Activated CD8-positive, alpha-beta memory T cell treated with anti-CD3 and anti-CD28 coated beads for 36 hours (primary cell): ENCODE measurements around the gene PEPD. TPM values are rescaled to one million over a fixed set of nuclear protein-coding genes. Genes with fewer than 3 reads are reported as not detected.
"Not testable (repeated sequence)": the region's sequence is repeated elsewhere in the genome, so short reads cannot be mapped to it uniquely, and the experiment has no call there.

Experiments
- CTCF ChIA-PET: fragments of 350-600 bp; sonication (Branson Sonifier 250); formaldehyde crosslinking; loops from one replicate; lab custom pipeline; 2021; ENCODE audit warnings: antibody characterized with exemption; lab: Charles Lee
- POLR2A ChIA-PET: fragments of 350-600 bp; sonication (Branson Sonifier 250); formaldehyde crosslinking; loops from one replicate; lab custom pipeline; 2021; ENCODE audit warnings: antibody characterized with exemption; lab: Charles Lee
- total RNA-seq, 2 experiments: library from RNA; stranded (reverse); gene quantifications; one replicate each; pipeline ENCODE4 v1.2.3, GENCODE V29; 2021

The PEPD gene
- total RNA-seq, 2 experiments from 2014 or later, result 42.2 to 46.2 TPM

DNA sequence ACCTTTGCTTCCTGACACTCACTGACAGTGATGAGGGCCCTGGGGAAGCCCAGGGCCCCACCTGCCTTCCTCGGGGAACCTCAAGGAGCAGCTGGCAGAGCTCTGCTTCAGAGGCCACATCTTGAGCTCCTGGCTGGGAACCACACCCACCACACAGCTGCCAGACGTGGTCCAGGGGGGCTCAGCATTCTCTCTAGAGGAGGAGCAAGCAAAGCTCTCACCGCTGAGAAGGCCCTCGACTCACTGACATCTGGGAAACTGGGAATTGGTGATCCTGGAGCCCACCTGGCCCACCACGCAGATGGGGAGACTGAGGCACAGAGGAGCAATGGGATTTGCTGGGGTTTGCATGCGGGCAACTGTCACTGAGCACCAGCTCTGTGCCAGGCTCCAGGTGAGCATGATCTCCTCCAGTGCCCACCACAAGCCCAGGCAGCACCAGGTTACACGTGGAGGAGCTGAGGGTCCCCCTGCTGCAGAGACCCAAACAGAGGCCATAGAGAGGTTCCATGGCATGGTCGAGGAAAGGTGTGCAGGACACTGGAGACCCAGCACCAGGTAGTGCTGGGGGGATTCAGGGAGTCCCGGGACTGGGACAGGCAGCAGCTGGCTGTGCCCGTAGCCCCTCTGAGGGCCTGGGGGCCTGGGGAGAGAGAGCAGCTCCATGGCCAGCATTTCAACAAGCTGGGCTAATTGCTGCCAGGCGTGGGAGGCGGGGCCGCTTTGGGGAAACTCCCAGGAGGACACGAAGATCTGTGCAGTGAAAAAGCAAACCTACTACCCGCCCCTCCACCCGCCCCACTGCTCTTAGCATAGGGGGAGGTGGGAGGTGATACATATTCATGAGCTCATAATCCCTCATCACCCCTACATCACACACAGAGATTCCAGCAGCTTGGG is 33.4 kb downstream of the PEPD start:
- ChIA-PET CTCF (no interaction called here), POLR2A (no interaction called here)

GRCh38 chr19:33486936-33487811 is 34.4 kb downstream of the PEPD start:
- ChIA-PET POLR2A (no interaction called here), CTCF (interaction anchor here (0.6 kb wide), 1 partner anchor 21 kb away, joined by 3 read pairs; no protein-coding TSS in a partner anchor)

GRCh38 chr19:33486407-33486806 is 35.2 kb downstream of the PEPD start:
- CTCF ChIA-PET, result interaction anchor here (0.6 kb wide), 1 partner anchor 21 kb away, joined by 3 read pairs; no protein-coding TSS in a partner anchor
- POLR2A ChIA-PET, result no interaction called here

GRCh38 chr19:33484226-33484774 is 37.3 kb downstream of the PEPD start:
- CTCF ChIA-PET, result no interaction called here
- POLR2A ChIA-PET, result no interaction called here

DNA sequence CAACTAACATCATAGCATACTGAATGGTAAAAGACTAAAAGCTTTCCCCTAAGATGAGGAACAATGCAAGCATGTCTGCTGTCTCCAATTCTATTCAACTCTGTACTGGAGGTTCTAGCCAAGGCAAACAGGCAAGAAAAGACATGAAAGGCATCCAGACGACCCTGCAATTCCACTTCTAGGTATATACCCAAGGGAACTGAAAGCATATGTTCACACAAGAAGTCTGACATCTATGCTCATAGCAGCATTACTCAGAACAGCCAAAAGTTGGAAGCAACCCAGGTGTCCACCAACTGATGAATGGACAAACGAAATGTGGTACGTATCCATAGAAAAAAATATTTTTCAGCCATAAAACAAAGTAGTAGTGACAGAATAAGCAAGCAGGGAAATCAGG is 39.1 kb downstream of the PEPD start:
- ChIA-PET POLR2A (no interaction called here), CTCF (no interaction called here)

GRCh38 chr19:33481863-33482262 is 39.7 kb downstream of the PEPD start:
- ChIA-PET CTCF (no interaction called here), POLR2A (no interaction called here)

DNA sequence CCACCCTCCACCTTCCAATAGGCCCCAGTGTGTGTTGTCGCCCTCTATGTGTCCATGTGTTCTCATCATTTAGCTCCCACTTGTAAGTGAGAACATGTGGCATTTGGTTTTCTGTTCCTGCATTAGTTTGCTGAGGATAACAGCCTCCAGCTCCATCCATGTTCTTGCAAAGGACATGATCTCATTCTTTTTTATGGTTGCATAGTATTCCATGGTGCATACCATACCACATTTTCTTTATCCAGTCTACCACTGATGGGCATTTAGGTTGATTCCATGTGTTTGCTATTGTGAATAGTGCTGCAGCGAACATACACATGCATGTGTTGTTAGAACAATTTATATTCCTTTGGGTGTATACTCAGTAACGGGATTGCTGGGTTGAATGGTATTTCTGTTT is 42.0 kb downstream of the PEPD start:
- POLR2A ChIA-PET, CTCF ChIA-PET: not testable (repeated sequence)

DNA sequence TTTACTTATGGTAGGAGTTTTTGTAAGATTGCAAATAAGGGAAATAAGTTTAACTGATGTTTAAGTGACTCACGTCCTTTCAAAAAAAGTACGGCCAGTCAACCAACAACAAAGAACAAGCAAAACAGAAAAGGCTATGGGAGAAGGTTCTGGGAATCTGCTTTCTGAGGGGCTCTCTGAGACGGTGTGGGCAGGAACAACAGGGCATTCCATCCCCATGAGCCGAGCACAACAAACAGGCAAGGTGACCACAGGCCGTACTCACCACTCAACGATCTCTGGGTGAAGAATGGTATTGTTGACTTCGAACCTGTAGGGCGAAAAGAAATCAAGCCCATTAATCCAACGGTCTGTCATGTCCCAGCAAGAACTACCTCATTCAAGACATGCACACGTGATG is 43.8 kb downstream of the PEPD start:
- POLR2A ChIA-PET, result no interaction called here
- CTCF ChIA-PET, result no interaction called here

- POLR2A ChIA-PET, result no interaction called here
- CTCF ChIA-PET, result no interaction called here
Observed at GRCh38 chr19:33476151-33476707, 45.4 kb downstream of the PEPD start.

DNA sequence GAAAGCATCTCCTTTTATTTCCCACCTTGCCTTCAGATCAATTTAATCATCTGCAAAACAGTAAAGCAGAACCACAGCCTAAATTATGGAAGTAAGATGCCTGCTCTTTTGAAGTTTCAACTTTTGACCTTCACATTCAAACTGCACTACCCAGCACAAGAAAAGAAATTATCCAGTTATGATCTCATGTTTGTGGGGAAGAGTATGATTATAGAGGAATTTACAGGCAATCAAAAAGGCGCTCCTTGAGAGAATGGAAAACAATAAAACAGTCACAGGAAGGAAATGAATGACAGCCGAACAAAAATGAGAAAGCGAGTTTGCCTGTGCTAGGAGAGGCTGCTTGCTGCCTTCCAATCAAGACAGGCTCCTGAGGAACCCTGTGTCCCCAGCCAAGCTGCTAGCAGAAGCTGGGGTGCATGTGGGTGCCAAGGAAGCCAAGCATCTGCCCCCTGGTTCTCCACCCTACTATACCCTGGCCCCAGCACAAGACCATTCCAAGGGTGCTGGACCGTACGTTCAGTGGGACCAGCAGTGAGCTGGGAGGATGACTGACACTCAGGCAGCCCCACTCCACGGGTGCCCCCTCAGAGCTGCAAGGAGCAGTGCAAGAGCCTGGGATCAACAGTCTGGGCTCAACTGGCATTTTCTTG is 47.8 kb downstream of the PEPD start:
- CTCF ChIA-PET, result no interaction called here
- POLR2A ChIA-PET, result no interaction called here

GRCh38 chr19:33472691-33473652 is 48.6 kb downstream of the PEPD start:
- ChIA-PET CTCF (no interaction called here), POLR2A (no interaction called here)

GRCh38 chr19:33472226-33472625 is 49.4 kb downstream of the PEPD start:
- CTCF ChIA-PET, result no interaction called here
- POLR2A ChIA-PET, result no interaction called here

DNA sequence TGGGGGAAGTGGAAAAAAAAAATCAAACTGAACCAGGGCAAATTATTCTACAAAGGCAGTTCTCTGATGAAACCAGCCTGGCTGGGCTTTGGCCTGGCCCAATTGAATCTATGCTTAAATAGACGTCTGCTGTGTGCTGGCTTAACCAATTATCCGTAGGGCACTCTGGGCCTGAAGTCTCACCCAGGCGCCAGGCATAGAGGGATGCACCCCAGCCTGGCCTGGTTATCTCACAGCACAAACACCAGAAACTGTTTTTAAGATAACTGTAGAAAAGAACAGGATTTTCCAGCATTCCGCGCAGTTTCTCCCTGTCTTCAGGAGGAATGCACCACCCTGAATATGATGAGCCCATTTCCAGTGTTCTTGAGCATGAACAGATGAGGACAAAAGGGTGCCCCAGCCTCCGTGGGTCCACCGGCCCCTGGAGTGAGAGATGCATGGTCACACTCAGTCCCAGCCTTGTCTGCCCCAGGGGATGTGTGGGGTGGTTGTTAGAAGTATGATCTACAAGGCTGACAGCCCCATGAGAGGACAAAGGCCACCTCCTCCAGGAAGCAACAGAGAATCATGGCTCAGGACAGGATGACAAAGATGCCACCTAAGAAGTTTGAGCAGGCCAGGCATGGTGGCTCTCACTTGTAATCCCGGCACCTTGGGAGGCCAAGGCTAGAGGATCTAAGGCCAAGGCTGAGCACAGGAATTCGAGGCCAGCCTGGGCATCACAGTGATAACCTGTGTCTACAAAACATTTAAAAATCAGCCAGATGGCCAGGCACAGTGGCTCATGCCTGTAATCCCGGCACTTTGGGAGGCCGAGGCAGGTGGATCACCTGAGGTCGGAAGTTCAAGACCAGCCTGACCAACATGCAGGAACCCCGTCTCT is 50.2 kb downstream of the PEPD start:
- POLR2A ChIA-PET, result no interaction called here
- CTCF ChIA-PET, result no interaction called here

DNA sequence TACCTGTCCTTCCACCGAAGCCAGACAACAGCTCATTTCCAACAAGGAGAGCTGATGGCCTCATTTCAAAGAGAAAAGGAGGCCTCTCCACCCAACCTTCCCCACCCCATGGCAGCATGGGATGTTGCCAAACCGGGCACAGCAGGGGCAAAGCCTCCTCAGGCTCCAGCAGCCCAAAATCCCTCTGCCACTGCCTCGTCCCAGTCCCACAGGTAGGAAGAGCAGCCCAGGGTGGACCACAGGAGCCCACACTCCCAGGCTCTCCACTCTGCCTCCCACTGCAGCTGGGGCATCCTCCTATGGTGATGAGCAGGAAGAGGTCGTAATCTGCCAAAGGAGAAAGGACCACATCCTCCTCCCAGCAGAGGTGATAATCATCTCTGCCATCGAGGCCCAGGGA is 50.9 kb downstream of the PEPD start:
- POLR2A ChIA-PET, result no interaction called here
- CTCF ChIA-PET, result no interaction called here

DNA sequence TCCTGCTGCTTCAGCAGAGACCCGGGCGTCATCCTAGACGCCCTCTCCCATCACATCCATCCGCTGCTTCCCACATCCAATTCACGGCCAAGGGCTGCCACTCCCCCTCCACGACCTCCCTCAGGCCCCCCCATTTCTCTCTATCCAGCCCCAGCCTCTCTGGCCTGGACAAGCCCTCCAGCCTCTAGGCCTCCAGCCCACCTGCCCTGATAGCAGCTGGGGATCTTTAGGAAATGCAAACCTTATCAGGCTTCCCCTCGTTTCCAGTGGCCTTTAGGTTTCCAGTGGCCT is 51.6 kb downstream of the PEPD start:
- POLR2A ChIA-PET, result no interaction called here
- CTCF ChIA-PET, result no interaction called here

DNA sequence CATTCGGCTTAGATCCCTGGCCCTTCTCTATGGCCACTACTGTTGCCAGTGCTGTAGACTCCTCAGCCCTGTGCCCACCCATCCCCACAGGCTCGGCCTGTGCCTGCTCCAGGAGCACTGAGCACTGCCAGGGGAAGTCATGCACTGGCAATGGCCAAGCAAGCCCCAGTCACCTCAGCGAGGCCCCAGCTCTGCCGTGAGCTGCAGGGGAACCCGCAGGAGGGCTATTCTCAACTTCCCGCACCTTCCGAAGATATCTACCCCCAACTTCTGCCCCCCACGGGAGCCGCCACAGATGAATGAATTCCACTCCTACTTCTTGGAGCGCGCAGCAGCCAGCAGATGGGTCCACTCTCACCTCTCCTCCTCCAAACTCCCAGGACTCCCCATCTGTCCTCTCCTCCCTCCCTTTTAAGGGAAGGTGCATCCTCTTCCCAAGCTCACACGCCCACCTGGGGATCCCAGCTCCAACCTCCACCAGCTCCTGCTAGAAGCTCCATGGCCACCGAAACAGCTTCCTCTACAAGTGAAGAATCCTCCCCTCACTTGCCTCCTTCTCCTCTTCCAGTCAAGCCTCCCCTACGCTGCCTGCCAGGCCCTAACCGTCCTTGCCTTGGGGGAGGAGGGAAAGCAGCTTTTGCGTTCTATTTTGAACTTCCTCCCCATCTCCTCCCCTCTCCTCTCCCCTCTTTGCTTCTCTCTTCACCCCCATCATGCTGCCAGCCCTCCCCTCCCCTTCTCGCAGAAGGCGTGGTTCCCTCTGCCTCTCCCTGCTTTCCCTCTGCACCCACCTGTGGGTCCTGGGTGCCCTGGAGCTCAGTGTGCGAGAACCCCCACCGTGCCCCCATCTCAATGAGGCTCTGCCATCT is 52.2 kb downstream of the PEPD start:
- ChIA-PET CTCF (no interaction called here), POLR2A (no interaction called here)
